ENCODE measurements around the gene KIAA1328.
A peak's percentile ranks its signal among the peaks of the same experiment; 100 is the strongest.
"Not testable (repeated sequence)": the region's sequence is repeated elsewhere in the genome, so short reads cannot be mapped to it uniquely, and the experiment has no call there.

KIAA1328 gene

GRCh38 chr18:36828630-36829361 lies at the start of gene KIAA1328, which contains the start of gene TPGS2:
Gene KIAA1328 (plus strand): TSS chr18:36829127. CDS start chr18:36829139, 12 bp downstream.
Gene TPGS2 (minus strand): TSS chr18:36829002. CDS start chr18:36828767, 235 bp downstream.
- DNase-seq = peak; percentile 91

GRCh38 chr18:36780748-36781147 lies 48.2 kb upstream of the KIAA1328 start:
- no peak for DNase-seq

GRCh38 chr18:36782710-36783109 lies 46.2 kb upstream of the KIAA1328 start:
- DNase-seq = no peak

DNA sequence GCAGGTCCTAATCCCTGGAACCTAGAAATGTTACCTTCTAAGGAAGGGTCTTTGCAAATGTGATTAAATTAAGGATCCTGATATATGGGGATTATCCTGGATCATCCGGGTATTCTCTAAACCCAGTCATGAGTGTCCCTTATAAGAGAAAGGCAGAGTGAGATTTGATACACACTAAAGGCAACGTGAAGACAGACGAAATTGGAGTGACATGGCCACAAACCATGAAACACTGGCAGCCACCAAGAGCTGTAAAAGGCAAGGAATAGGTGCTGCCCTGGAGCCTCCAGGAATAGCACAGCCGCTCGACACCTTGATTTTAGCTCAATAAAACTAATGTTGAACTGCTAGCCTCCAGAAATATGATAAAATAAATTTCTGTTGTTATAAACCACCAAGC lies 45.1 kb upstream of the KIAA1328 start:
- DNase-seq = no peak

DNA sequence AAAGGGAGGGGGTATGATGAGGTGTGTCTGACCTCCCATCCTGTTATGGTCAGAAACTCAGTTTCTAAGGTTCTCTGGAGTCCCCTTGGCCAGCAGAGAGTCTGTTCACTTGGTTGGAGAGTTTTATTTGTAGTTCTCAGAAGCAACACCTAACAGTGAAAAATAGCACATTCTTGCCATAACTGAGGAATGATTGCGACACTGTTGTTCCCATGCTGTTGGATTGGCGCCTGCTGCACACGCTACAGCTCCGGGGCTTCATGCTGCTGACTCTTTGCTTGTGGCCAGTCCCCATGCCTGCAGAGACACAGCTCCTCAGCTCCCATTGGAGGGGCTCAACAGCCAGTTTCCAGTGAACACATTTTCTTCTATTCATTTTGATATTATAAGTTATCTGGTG lies 42.2 kb upstream of the KIAA1328 start:
- no peak for DNase-seq

- no peak for DNase-seq
These were observed 36.2 kb upstream of the KIAA1328 start for GRCh38 chr18:36792634-36793283.

DNA sequence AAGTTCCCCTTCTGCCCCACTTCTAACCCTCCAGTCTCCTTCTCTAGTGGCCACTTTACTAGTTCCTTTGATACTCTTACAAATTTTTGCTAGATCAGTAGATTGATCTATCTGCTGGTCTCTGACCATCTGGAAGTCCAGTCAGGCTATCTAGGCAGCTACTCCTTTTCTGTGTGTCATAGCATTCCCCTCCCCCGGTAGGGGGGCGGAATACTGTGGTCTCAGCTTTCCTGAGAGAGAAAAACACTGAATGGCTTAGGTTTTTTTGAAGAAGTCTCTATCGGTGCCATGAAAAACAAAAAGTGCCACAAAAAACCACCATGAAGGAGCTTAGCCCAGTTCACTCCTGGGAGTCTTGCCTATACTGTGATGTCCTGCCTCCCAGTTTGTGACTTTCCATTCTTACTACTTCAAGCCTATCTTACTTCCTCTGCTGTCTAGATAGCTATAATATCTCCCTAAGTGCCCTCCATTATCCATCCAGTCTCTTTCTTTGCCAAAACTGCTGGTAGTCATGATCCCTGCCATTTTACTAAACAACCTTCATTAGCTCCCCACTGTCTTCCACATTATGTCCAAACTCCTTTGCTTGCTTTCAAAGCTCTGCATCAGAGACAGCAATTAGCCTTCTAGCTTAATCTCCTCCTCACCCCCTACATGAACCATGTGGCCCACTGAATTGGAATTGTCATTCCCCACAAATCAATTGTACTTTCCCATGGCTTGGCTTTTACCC lies 30.0 kb upstream of the KIAA1328 start:
- DNase-seq = no peak

GRCh38 chr18:36805105-36805504 lies 23.8 kb upstream of the KIAA1328 start:
- DNase-seq = no peak

- DNase-seq = no peak
These were observed 20.2 kb upstream of the KIAA1328 start for GRCh38 chr18:36808681-36809080.

- DNase-seq = peak; percentile 73
These were observed 19.1 kb upstream of the KIAA1328 start for GRCh38 chr18:36809590-36810381.

DNA sequence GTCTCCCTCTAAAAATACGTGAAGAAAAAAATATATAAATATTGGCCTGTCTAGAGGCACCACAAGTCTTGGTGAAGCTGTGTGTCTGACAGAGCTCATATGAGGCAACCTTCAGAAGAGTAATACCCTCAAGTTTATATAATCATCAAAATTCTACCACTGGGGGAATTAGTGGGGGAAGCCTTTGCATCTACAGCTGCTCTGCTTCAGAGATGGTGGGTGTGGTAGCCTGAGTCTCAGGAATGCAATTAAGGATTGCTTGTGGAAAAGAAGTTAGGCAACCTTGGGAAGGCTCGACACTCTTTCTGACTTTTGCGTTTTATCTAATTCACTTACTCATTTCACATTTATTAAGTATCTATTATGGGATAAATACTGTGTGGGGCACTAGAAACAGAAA lies 17.5 kb upstream of the KIAA1328 start:
- no peak for DNase-seq

DNA sequence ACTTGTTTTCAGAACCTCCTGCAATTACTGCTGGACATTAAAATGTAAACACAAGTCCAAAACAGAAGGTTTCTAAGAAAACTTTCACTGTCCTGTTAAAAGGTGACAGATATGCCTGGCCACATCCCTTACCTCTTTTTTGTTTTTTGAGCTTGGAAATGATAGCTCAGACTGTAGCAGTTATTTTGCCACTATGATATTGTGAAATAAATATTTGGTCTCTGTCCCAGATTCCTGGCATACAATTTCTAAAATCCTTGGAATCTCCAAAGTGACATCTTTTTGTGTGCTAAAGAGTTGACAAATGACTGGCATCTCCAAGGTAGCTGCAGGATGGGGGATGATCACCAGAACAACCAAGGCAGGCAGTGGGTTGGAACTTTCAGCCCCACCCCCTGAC lies 17.0 kb upstream of the KIAA1328 start:
- no peak for DNase-seq

DNA sequence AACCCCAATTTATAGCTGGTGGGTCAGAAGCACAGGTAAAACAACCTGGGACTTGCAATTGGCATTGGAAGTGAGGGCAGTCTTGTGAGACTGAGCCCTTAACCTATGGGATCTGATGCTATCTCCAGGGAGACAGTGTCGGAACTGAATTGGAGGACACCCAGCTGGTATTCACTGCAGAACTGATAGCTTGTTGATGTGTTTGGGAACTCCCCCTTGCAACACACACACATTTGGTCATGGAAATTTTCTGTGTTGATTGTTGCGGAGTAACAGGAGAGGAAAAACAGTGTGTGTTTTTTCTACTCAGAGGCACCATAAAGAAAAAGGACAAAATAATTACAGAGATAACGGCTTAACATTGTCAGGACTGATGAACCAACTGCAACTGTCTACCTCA lies 16.2 kb upstream of the KIAA1328 start:
- DNase-seq = no peak

DNA sequence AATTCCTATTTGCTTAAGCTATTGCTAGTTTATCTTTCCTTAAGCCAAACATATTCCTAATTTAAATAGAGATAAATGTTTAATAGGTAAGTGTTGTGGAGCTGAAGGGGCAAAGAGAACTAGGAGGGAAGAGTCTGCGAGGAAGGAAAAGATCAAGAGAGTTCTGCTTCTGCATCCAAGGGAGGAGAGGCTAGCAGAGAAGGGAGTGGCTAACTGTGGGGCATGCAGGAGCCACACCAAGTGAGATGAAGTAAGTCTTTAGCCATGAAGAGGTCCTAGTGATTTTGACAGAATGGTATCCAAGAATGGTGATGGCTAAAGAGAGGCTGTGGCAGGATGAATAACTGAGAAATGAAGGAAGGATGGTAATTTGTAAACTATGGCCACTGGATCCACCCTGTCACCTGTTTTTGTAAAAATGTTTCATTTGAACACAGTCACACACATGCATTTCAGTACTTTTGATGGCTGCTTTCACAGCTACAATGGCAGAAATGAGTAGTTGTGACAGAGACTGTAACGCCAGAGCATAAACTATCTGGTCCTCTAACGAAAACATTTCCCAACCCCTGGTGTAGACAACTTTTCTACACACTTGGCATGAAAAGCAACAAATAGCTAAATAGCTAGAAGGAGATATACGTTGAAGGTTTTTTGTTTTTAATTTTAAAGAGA lies 15.7 kb upstream of the KIAA1328 start:
- DNase-seq = no peak

- no peak for DNase-seq
These were observed 15.1 kb upstream of the KIAA1328 start for GRCh38 chr18:36813824-36814223.

- DNase-seq = no peak
These were observed 13.9 kb upstream of the KIAA1328 start for GRCh38 chr18:36814994-36815393.

DNA sequence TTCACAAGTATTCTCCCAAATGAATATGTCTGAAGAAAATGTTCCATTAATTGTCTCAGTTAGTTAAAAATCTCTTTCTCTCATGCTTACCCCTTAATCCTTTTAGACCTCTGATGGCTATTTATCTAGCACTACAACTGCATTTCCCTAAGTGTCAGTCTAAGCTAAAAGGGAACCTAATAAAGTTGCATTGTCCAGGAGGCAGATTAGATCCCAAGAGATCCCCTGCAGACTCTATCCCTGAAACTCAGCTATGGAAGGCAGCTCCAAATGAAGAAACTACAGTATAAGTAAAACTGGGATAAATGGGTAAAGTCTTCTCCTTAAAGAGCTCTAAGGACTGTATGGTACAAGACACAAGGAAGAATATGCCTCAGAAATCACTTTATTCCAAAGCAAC lies 12.8 kb upstream of the KIAA1328 start:
- not testable (repeated sequence) for DNase-seq

- no peak for DNase-seq
These were observed 11.9 kb upstream of the KIAA1328 start for GRCh38 chr18:36817039-36817438.

- no peak for DNase-seq
These were observed 10.3 kb upstream of the KIAA1328 start for GRCh38 chr18:36818652-36819051.

GRCh38 chr18:36819621-36820020 lies 9.3 kb upstream of the KIAA1328 start:
- DNase-seq = no peak

DNA sequence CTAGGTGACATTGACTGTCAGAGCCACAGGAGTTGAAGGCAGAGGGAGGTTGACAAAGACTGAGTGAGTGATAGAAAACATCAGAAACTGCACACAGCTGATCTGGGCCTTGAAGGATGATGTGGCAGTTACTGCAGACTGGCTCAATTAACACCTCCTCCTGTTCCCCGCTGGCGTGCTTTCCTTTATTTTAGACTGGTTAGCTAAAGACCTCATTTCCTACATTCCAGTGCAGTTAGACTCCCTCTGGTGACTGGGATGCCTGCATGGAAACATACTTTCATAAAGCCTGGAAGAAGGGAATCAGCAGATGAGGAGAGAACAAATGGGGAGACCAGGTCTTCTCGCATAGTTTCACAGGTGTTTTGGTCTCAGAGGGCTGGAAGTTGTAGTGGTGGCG lies 7.2 kb upstream of the KIAA1328 start:
- DNase-seq = no peak

GRCh38 chr18:36825526-36825925 lies 3.4 kb upstream of the KIAA1328 start:
- DNase-seq = no peak
